Measurements from ENCODE around the gene PCDH8.
"Not testable (repeated sequence)": the region's sequence is repeated elsewhere in the genome, so short reads cannot be mapped to it uniquely, and the experiment has no call there.

PCDH8 gene

GRCh38 chr13:52850396-52851136 is 2.1 kb upstream of the PCDH8 start:
- peak; percentile 91 for DNase-seq (ENCODE audit: low spot score)

DNA sequence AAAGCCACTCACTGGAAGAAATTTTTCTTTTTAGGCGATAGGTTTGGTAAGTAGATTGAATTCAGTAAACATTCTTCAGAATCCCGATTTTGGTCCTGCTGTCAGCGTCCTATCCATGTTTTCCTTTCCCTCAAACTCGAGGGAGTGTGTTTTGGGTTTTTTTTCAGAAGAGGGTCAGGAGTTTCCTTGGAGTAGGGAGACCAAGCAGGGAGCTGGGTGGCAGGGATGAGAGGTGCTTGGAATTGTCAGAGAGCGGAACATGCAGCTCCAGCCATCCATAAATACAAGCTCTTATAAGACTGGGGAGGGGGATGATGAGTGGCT is 1.6 kb upstream of the PCDH8 start:
- no peak for DNase-seq (ENCODE audit: low spot score)

DNA sequence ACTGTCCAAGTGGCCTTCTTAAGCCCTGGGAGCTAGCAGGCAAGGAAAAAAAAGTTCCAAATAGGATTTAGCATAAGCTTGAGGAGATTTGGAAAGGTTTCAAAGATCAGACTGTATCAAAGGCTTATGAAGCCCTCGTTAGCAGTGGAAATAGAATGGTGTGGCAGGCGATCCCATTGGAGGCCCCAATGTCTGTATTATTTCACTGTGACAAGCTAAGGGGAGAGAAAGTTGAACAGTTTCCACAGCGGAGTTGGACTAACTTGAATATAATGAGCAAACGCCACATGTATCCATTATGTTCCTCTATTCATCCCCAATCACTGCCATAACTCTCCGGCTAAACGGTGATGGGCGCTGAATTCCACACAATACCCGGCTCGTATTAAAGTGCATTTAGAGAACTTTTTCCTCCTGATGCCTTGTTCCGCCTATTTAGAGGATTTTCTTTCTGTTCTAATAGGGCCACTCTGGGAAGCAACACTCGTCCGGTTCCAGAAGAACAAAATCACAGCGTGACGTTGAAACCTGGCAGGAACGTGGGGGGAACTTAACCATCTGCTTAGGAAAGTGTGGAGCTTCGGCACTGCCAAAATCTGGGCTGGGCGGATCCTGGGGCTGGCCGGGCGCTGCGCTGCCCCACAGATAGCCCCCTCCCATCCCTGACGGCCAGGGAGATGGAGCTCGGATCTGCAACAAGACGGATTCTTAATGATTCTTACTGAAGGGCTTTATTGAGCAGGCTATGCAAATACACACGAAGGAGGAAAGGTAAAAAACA is 1.0 kb upstream of the PCDH8 start:
- peak; percentile 66 for DNase-seq (ENCODE audit: low spot score)

GRCh38 chr13:52847682-52848432 is 583 bp downstream of the PCDH8 start:
- peak; percentile 55 for DNase-seq (ENCODE audit: low spot score)

DNA sequence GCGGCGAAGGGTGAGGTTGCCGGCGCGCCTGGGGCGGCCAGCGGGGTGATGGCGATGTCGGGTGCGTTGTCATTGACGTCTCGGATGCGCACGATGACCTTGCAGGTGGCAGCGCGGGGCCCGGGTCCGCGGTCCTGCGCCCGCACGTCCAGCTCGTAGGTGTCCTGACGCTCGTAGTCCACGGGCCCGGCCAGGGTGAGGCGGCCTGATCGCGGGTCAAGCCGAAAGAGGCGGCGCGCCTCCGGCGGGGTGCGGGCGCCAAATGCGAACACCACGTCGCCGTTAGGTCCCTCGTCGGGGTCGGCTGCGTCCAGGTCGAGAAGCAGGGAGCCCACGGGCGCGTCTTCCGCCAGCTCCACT is 1.1 kb downstream of the PCDH8 start:
- no peak for DNase-seq (ENCODE audit: low spot score)

GRCh38 chr13:52846567-52847321 is 1.7 kb downstream of the PCDH8 start:
- DNase-seq (ENCODE audit: low spot score) = peak; percentile 94

GRCh38 chr13:52845766-52846566 is 2.5 kb downstream of the PCDH8 start:
- peak; percentile 88 for DNase-seq (ENCODE audit: low spot score)

DNA sequence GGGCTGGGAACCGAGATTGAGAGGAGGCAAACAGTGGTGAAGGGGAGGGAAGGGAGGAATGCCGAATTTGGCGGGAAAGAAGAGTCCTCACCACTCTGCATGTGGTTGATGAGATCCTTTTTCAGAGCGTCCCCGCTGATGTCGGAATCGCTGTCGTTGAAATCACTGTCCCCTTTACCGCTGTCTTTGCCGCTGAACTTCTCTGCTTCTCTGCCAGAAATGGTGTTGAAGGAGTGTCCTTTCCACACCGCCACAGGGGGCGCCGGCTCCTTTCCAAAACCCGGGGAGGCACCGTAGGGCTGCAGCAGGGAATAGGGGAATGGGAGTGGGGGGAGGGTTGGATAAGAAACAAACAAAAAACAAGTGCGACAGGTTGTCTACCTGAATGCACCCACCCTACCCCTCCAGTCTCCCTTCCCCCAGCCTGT is 3.1 kb downstream of the PCDH8 start:
- DNase-seq (ENCODE audit: low spot score) = peak; percentile 69

DNA sequence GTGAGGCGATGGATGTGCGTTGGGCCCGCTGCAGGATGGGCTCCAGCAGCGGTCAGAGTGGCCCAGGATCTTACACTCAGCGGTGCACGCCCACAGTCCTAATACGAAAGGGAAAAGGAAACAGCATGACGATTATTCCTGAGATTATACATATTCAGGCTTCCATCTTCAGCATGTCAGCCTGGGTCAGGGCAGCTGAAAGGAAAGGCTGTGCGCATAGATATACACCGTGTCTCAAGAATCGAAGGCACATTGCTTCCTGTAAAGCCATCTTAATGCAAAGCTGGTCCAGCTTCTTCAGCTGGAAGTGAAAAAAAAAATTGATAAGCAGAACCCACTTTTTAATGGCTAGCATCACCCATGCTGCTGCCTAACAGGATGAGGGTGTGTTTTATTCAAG is 3.6 kb downstream of the PCDH8 start:
- no peak for DNase-seq (ENCODE audit: low spot score)

- no peak for DNase-seq (ENCODE audit: low spot score)
These were observed 6.0 kb downstream of the PCDH8 start for GRCh38 chr13:52842441-52842840.

- no peak for DNase-seq (ENCODE audit: low spot score)
These were observed 8.4 kb downstream of the PCDH8 start for GRCh38 chr13:52840066-52840465.

GRCh38 chr13:52838433-52839107 is 9.9 kb downstream of the PCDH8 start:
- no peak for DNase-seq (ENCODE audit: low spot score)

DNA sequence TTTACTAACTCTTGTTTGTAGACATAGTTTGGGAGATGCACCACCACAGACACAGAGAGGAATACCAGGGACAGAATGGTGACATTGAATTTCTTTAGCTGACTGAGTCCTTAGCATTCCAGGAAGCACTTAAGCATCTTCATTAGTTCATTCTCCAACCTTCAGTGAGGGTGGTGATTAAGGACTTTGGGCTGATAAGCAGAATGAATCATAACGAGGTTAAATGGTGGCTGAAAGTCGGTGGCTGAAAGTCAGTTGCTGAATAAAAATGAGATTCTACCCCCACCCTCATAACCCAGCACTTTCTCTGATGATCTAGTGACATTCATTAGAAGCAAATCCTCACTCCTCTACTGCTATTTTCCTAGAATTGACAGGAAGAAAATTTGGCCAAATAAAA is 10.6 kb downstream of the PCDH8 start:
- DNase-seq (ENCODE audit: low spot score) = no peak

GRCh38 chr13:52835071-52835839 is 13.2 kb downstream of the PCDH8 start:
- DNase-seq (ENCODE audit: low spot score) = no peak

DNA sequence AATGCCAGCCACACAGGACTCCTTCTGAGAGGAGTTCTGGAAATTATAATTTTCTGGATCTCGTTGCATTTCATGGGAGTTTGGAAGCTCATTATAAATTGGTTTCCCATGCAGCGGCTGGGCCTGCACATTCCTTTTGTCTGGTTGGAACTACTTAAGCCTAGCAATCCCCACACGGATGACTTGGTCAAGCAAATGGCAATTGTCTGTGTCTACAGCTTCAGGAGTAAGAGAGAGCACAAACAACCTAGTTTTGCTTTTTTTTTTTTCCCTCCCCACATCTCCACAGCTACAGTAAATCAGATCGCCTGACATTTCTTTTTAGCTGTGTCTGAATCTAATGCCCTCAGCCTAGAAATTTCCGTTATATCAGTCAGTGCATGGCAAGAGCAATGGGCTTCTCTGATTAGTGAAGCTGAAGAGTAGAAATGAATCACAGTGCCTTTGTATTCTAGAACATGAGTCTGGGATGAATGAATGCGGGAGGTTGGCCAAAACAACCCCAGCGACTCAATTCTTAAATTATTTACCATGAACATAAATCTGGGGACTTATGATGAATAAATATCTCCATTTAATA is 15.1 kb downstream of the PCDH8 start:
- no peak for DNase-seq (ENCODE audit: low spot score)

GRCh38 chr13:52832313-52832712 is 16.1 kb downstream of the PCDH8 start:
- DNase-seq (ENCODE audit: low spot score) = no peak

DNA sequence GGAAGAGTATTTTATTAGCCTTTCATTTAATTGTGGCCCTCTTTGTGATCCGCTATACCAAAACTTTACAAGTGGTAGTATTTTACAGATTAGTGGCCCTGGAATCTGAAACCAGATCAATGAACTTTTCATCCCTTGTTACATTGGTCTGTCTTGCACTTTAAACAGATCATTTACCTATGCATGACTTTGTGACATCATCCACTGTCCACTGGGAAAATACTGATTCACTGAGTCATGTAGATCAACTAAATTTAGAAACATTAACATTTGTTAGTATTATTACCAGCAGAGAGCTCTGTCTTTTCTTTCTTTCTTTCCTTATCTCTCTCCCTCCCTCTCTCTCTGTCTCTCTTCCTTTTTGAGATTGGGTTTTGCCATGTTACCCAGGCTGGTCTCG is 17.5 kb downstream of the PCDH8 start:
- DNase-seq (ENCODE audit: low spot score) = no peak

- DNase-seq (ENCODE audit: low spot score) = no peak
These were observed 20.6 kb downstream of the PCDH8 start for GRCh38 chr13:52827839-52828238.

GRCh38 chr13:52817886-52818285 is 30.6 kb downstream of the PCDH8 start:
- not testable (repeated sequence) for DNase-seq (ENCODE audit: low spot score)

GRCh38 chr13:52815330-52815729 is 33.1 kb downstream of the PCDH8 start:
- no peak for DNase-seq (ENCODE audit: low spot score)
